Upper lobe of left lung (tissue), 6 donors: ENCODE measurements around the gene ZNF423. TPM values are rescaled to one million over a fixed set of nuclear protein-coding genes. Genes with fewer than 3 reads are reported as not detected.

Experiments
- ATAC-seq, 2 donors: fragments of 200-7000 bp; cut with Tn5 transposase; one replicate each; pipeline ENCODE4 v1.9.1; 2022; ENCODE audit warnings: mild to moderate bottlenecking in 2 of 2, moderate library complexity in 2 of 2; ENCODE audit not compliant: low FRiP score in 2 of 2
- DNase-seq, 2 donors: peaks; one replicate each; pipeline ENCODE4 v3.0.0-alpha.2; 2019 to 2020
- H3K27ac ChIP-seq, 4 donors: fragments of 200-600 bp; sonication (generic); one replicate each; pipeline ENCODE4 v1.5.1; 2016 to 2019
- H3K27me3 ChIP-seq, 4 donors: fragments of 200-600 bp; sonication (generic); one replicate each; pipeline ENCODE4 v1.5.1; 2017 to 2019
- H3K36me3 ChIP-seq, 4 donors: fragments of 200-600 bp; sonication (generic); one replicate each; pipeline ENCODE4 v1.5.1; 2016 to 2019
- H3K4me1 ChIP-seq, 4 donors: fragments of 200-600 bp; sonication (generic); one replicate each; pipeline ENCODE4 v1.5.1; 2018 to 2019
- H3K4me3 ChIP-seq, 4 donors: fragments of 200-600 bp; sonication (generic); one replicate each; pipeline ENCODE4 v1.5.1; 2017 to 2019; ENCODE audit warnings: mild to moderate bottlenecking in 2 of 4, moderate library complexity in 1 of 4
- H3K9me3 ChIP-seq, 4 donors: fragments of 200-600 bp; sonication (generic); one replicate each; pipeline ENCODE4 v1.5.1; 2018 to 2019
- EP300 ChIP-seq, 4 donors: sonication (generic); formaldehyde crosslinking; IDR thresholded peaks; one replicate each; pipeline ENCODE4 v1.5.1; 2017; ENCODE audit warnings: antibody characterized with exemption in 4 of 4, control low read depth in 2 of 4
- POLR2A ChIP-seq, 4 donors: fragments of 450-650 bp; IDR thresholded peaks; one replicate each; pipeline ENCODE4 v1.5.1; 2016 to 2017; ENCODE audit warnings: antibody characterized with exemption in 4 of 4, mild to moderate bottlenecking in 2 of 4
- POLR2AphosphoS5 ChIP-seq, 2 donors: sonication (generic); formaldehyde crosslinking; IDR thresholded peaks; one replicate each; pipeline ENCODE4 v1.5.1; 2017; ENCODE audit warnings: antibody characterized with exemption in 2 of 2
- WGBS, 2 donors: methylation state at CpG; one replicate each; pipeline ENCODE4 v1.1.5; 2017 to 2018; 5-methylcytosine and 5-hydroxymethylcytosine counted together
- total RNA-seq, 6 donors: library from RNA; depleted of rRNA in 4 of 6; stranded (reverse); fragments of >200 nt in 4 of 6; gene quantifications; one replicate each; pipeline versions ENCODE4 v1.1.0 to v1.2.1, GENCODE V29; 2016 to 2021
- TF ChIP-seq, protein P1 (sequence below), 6 experiments: fragments of 450-650 bp in 4 of 6; fragments of 200-600 bp in 2 of 6; sonication (generic) in 2 of 6; IDR thresholded peaks; one replicate each; pipeline ENCODE4 v1.5.1; 2016 to 2019; ENCODE audit warnings: antibody characterized with exemption in 6 of 6
- donor health status: DM: no; HTN: no; CAD: no; lungs with moderate emphysema.
- donor health status: DM: no; HTN: yes; CAD: no; lungs with severe emphysema.

The ZNF423 gene
- total RNA-seq, 6 donors from 2014 or later: 4.1 to 11.4 (median 6.7) TPM

GRCh38 chr16:49857423-49858181, 1.7 kb upstream of the ZNF423 start:
- TF ChIP-seq, protein P1, sequence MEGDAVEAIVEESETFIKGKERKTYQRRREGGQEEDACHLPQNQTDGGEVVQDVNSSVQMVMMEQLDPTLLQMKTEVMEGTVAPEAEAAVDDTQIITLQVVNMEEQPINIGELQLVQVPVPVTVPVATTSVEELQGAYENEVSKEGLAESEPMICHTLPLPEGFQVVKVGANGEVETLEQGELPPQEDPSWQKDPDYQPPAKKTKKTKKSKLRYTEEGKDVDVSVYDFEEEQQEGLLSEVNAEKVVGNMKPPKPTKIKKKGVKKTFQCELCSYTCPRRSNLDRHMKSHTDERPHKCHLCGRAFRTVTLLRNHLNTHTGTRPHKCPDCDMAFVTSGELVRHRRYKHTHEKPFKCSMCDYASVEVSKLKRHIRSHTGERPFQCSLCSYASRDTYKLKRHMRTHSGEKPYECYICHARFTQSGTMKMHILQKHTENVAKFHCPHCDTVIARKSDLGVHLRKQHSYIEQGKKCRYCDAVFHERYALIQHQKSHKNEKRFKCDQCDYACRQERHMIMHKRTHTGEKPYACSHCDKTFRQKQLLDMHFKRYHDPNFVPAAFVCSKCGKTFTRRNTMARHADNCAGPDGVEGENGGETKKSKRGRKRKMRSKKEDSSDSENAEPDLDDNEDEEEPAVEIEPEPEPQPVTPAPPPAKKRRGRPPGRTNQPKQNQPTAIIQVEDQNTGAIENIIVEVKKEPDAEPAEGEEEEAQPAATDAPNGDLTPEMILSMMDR (IDR thresholded peaks at IDR 0.05): peak; percentile 48 to 81 (median 77)
- TF ChIP-seq POLR2A (IDR thresholded peaks at IDR 0.05): no peak
- Histone ChIP-seq H3K4me3 (peak overlapping the region; percentile 35 to 90 (median 73)), H3K9me3 (no peaks in the 10 kb centered on the region), H3K27ac (peak overlapping the region; percentile 79 to 94 (median 91)), H3K36me3 (no peaks in the 10 kb centered on the region), H3K27me3 (peaks cover 0 to 18% (median 9%) of the 10 kb centered on the region in 4 donors), H3K4me1 (peaks cover 32 to 62% (median 38%) of the 10 kb centered on the region in 4 donors)
- ATAC-seq: peak in 1 of 2 donors; percentile 28
- DNase-seq: peak; percentile 45 to 92
- 0 to 1% methylated on average over 15 to 49 of the region's 52 CpGs for WGBS, 2 donors

GRCh38 chr16:49856672-49857330, 889 bp upstream of the ZNF423 start:
- peak; percentile 65 to 91 for DNase-seq
- ATAC-seq: peak; percentile 63 to 76
- Histone ChIP-seq H3K27me3 (peaks cover 0 to 18% (median 9%) of the 10 kb centered on the region in 4 donors), H3K36me3 (no peaks in the 10 kb centered on the region), H3K9me3 (no peaks in the 10 kb centered on the region), H3K27ac (peak overlapping the region; percentile 48 to 94 (median 74)), H3K4me3 (peak overlapping the region in 3 of 4 donors; percentile 69 to 90 (median 77)), H3K4me1 (peaks cover 32 to 65% (median 40%) of the 10 kb centered on the region in 4 donors)
- TF ChIP-seq, protein P1 (IDR thresholded peaks at IDR 0.05): peak in 3 of 6 experiments; percentile 35 to 56 (median 41)
- peak in 1 of 2 donors; percentile 9 for TF ChIP-seq POLR2AphosphoS5 (IDR thresholded peaks at IDR 0.05)
- peak in 1 of 4 donors; percentile 8 for TF ChIP-seq POLR2A (IDR thresholded peaks at IDR 0.05)
- TF ChIP-seq EP300 (IDR thresholded peaks at IDR 0.05): no peak
- WGBS, 2 donors: 0 to 1% methylated on average over 7 to 22 of the region's 86 CpGs

GRCh38 chr16:49855280-49855821, 561 bp downstream of the ZNF423 start:
- WGBS, 2 donors: 0 to 2% methylated on average over 6 to 31 of the region's 75 CpGs
- peak; percentile 76 to 90 for ATAC-seq
- peaks cover 0 to 18% (median 9%) of the 10 kb centered on the region in 4 donors for H3K27me3 ChIP-seq

DNA sequence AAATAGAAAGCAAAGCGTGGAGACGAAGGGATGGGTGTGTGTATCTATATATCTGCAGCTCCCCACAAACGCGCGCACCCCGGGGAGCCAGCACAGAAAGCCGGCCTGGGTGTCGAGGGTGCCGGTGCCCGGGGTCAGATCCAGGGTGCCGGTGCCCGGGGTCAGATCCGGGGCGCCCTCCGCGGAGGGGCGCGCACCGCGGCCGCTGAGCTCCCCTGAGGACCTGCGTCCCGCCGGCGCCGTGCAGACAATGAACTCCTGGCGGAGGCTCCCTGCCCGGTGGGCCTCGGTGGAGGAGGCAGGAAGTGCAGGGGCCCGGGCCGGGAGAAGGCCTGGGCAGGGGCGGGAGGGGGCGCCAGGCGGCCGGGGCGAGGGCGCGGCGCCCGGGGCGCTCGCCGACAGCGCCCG, 1.1 kb downstream of the ZNF423 start:
- peak in 1 of 2 donors; percentile 87 for DNase-seq
- 7% methylated on average over 11 of the region's 45 CpGs; no CpG with 5 or more reads in 1 of the 2 donors for WGBS, 2 donors
- peak overlapping the region; percentile 40 to 90 (median 73) for H3K4me3 ChIP-seq
- H3K27me3 ChIP-seq: peaks cover 0 to 18% (median 9%) of the 10 kb centered on the region in 4 donors
- no peak for TF ChIP-seq POLR2A (IDR thresholded peaks at IDR 0.05)
- TF ChIP-seq, protein P1 (IDR thresholded peaks at IDR 0.05): peak in 1 of 6 experiments; percentile 34
- H3K27ac ChIP-seq: peak overlapping the region; percentile 85 to 94 (median 92)
- peaks cover 32 to 65% (median 48%) of the 10 kb centered on the region in 4 donors for H3K4me1 ChIP-seq
- no peaks in the 10 kb centered on the region for H3K9me3 ChIP-seq
- no peaks in the 10 kb centered on the region for H3K36me3 ChIP-seq
- no peak for ATAC-seq

More at GRCh38 chr16:49855280-49855821, 561 bp downstream of the ZNF423 start:
- H3K9me3 ChIP-seq: no peaks in the 10 kb centered on the region
- H3K4me1 ChIP-seq: peaks cover 32 to 65% (median 46%) of the 10 kb centered on the region in 4 donors
- peak overlapping the region; percentile 85 to 94 (median 92) for H3K27ac ChIP-seq
- H3K36me3 ChIP-seq: no peaks in the 10 kb centered on the region
- peak overlapping the region; percentile 69 to 90 (median 74) for H3K4me3 ChIP-seq
- DNase-seq: peak; percentile 75 to 95
- TF ChIP-seq EP300 (IDR thresholded peaks at IDR 0.05) (no peak), POLR2AphosphoS5 (IDR thresholded peaks at IDR 0.05) (peak; percentile 29 to 61), POLR2A (IDR thresholded peaks at IDR 0.05) (peak in 2 of 4 donors; percentile 54 to 75)
- TF ChIP-seq, protein P1 (IDR thresholded peaks at IDR 0.05): no peak
